HG02938 (cell line): ENCODE results near the gene CLCN2.

ENCODE experiments used
- ATAC-seq: cut with Tn5 transposase; IDR thresholded peaks from one replicate; pipeline ENCODE4 v1.9.1; 2021; ENCODE audit warnings: mild to moderate bottlenecking, moderate library complexity; ENCODE audit not compliant: unreplicated experiment

CLCN2 gene

GRCh38 chr3:184300378-184300720 lies 61.1 kb downstream of the CLCN2 start:
- ATAC-seq: no peak

GRCh38 chr3:184299488-184300377 lies 61.7 kb downstream of the CLCN2 start:
- no peak for ATAC-seq

- ATAC-seq: peak; percentile 94
Measured at GRCh38 chr3:184298759-184299487, 62.5 kb downstream of the CLCN2 start, which contains the start of gene PSMD2. Gene PSMD2 (plus strand): TSS chr3:184299241. CDS start chr3:184299267, 26 bp downstream.

GRCh38 chr3:184296616-184297015 lies 64.8 kb downstream of the CLCN2 start:
- no peak for ATAC-seq
